ENCODE data around the gene NFE2L1.
"Not testable (repeated sequence)": the region's sequence is repeated elsewhere in the genome, so short reads cannot be mapped to it uniquely, and the experiment has no call there.

DNA sequence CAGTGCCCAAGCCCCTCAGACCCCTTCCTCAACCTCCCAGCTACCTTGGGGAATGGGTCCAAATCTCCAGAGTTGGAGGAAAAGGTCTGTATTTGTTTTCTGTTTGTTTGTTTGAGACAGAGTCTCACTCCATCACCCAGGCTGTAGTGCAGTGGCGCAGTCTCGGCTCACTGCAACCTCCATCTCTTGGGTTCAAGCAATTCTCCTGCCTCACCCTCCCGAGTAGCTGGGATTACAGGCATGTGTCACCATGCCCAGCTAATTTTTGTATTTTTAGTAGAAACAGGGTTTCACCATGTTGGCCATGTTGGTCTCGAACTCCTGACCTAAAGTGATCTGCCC, 30.4 kb upstream of the NFE2L1 start:
- not testable (repeated sequence) for TF ChIP-seq EP300 (IDR thresholded peaks at IDR 0.05; ENCODE audit: low read depth); POLR2A (IDR thresholded peaks at IDR 0.05); POLR2AphosphoS5 (IDR thresholded peaks at IDR 0.05)
- TF ChIP-seq, protein P1, sequence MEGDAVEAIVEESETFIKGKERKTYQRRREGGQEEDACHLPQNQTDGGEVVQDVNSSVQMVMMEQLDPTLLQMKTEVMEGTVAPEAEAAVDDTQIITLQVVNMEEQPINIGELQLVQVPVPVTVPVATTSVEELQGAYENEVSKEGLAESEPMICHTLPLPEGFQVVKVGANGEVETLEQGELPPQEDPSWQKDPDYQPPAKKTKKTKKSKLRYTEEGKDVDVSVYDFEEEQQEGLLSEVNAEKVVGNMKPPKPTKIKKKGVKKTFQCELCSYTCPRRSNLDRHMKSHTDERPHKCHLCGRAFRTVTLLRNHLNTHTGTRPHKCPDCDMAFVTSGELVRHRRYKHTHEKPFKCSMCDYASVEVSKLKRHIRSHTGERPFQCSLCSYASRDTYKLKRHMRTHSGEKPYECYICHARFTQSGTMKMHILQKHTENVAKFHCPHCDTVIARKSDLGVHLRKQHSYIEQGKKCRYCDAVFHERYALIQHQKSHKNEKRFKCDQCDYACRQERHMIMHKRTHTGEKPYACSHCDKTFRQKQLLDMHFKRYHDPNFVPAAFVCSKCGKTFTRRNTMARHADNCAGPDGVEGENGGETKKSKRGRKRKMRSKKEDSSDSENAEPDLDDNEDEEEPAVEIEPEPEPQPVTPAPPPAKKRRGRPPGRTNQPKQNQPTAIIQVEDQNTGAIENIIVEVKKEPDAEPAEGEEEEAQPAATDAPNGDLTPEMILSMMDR (IDR thresholded peaks at IDR 0.05) = not testable (repeated sequence)
